Measurements from ENCODE around the gene COPS4. TPM values are rescaled to one million over a fixed set of nuclear protein-coding genes. Genes with fewer than 3 reads are reported as not detected.
A peak's percentile ranks its signal among the peaks of the same experiment; 100 is the strongest.
"Not testable (repeated sequence)": the region's sequence is repeated elsewhere in the genome, so short reads cannot be mapped to it uniquely, and the experiment has no call there.

The COPS4 gene
- total RNA-seq, 1 experiment from 2014 or later, result 94.3 TPM

DNA sequence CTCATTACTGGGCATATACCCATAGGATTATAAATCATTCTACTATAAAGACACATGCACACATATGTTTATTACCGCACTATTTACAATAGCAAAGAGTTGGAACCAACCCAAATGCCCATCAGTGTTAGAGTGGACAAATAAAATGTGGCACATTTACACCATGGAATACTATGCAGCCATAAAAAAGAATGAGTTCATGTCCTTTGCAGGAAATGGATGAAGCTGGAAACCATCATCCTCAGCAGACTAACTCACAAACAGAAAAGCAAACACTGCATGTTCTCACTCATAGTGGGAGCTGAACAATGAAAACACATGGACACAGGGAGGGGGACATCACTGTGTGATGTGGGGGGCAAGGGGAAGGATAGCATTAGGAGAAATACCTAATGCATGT lies 11.4 kb upstream of the COPS4 start:
- DNase-seq (ENCODE audit: low spot score), result not testable (repeated sequence)

DNA sequence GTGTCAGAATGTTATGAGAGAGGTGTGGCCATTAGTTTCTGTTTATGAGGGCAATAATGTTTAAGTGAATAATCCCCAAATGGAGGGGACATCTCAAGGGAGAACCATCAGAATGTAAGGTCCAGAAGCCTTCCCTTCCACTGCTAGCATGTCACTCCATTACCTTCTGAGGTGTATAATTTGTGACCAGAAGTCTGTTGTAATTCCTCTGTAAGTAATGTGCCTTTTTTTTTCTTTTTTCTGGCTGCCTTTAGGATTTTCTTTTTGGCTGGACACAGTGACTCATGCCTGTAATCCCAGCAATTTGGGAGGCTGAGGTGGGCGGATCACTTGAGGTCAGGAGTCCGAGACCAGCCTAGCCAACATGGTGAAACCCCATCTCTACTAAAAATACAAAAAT lies 10.8 kb upstream of the COPS4 start:
- no peak for DNase-seq (ENCODE audit: low spot score)

DNA sequence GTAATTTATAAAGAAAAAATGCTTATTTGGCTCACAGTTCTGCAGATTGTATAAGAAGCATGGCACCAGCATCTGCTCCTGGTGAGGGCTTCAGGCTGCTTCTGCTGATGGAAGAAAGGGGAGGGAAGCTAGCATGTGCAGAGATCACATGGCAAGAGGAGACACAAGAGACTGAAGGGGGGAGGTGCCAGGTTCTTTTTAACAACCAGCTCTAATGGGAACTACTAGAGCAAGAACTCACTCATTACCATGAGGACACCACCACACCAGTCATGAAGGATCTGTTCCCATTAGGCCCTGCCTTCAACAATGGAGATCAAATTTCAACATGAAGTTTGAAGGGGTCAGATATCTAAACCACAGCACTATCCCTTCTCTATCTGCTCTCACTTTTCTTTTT lies 9.4 kb upstream of the COPS4 start:
- no peak for DNase-seq (ENCODE audit: low spot score)

GRCh38 chr4:83028976-83029375 lies 6.0 kb upstream of the COPS4 start:
- DNase-seq (ENCODE audit: low spot score), result no peak

GRCh38 chr4:83029688-83030087 lies 5.3 kb upstream of the COPS4 start:
- DNase-seq (ENCODE audit: low spot score), result no peak

DNA sequence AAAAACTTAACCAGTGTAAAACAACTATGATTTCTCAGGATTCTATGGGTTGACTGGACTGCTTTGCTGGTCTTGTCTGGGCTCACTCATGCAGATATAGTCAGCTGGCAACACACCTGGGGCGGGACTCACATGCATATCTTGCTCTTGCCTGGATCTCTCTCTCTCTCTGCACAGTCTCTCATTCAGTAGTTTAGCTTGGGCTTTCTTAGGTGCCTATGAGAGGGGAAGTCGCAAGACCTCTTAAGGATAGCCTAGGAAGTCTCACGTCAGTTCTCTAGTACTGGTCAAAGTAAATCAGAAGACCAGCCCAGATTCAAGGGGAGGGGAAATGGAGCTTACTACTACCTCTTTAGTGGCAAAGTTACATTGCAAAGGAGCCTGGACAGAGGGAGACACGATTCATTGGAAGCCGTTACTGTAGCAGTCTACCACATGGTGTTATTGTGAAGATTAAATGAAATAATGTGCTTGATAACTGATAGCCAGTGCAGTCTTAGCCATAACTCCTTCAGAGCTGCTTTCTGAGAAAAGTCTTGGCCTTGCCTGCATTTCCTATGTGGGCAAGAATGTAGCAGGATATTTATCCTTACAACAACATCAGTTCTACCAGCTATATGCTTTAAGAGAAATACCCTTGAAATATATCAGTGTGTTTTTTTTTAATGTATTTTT lies 2.1 kb downstream of the COPS4 start:
- no peak for DNase-seq (ENCODE audit: low spot score)

- DNase-seq (ENCODE audit: low spot score), result no peak
Measured at GRCh38 chr4:83040269-83040668, 5.3 kb downstream of the COPS4 start.

GRCh38 chr4:83043157-83043556 lies 8.2 kb downstream of the COPS4 start:
- DNase-seq (ENCODE audit: low spot score), result not testable (repeated sequence)

- peak; percentile 75 for DNase-seq (ENCODE audit: low spot score)
Measured at GRCh38 chr4:83043801-83044407, 8.9 kb downstream of the COPS4 start.

DNA sequence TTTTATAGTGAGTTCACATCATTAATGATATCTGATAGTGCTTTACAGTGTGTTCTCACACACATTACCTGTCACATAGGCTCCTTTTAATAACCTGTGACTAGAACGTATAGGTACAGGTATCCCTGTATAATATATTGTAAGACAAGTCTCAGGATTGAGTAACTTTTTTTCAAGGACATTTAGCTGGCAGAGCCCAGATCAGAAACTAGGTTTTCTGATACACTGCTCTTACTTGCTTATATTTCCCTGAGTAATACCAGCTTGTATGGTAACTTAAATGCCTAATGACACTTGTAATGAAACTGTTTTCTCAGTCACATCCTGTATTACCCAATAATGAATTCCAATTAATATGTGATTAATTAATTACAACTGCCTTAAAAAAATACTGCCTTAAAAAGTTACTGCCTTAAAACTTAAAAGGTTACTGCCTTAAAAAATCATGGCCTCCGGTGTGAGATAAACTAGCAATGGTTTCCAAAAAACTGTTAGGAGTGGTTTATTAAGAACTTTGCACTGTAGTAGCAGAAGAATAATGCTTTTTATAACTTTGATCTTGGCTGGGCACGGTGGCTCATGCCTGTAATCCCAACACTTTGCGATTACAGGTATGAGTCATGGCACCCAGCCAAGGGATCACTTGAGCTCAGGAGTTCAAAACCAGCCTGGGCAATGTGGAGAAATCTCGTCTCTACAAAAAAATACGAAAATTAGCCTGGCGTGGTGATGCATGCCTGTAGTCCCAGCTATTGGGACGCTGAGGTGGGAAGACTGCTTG lies 11.9 kb downstream of the COPS4 start:
- DNase-seq (ENCODE audit: low spot score), result no peak

GRCh38 chr4:83048781-83049180 lies 13.8 kb downstream of the COPS4 start:
- not testable (repeated sequence) for DNase-seq (ENCODE audit: low spot score)

- DNase-seq (ENCODE audit: low spot score), result no peak
Measured at GRCh38 chr4:83054928-83055327, 19.9 kb downstream of the COPS4 start.

DNA sequence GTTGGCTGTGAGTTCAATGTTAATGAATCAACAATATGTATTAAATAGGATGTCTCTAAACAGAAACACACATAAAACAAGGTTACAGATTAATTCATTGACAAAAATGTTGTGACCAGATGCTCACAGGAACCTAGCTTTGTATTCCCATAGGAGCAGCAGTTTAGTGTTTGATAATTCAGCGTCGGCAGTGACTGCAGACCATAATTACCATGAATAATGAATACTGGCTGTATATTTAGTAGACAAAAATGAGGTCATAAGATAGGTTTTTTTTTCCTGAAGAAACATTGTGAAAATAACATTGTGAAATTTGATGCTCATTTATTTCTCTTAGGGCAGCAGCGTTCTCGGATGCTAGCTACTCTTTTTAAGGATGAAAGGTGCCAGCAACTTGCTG lies 27.8 kb downstream of the COPS4 start:
- no peak for DNase-seq (ENCODE audit: low spot score)

GRCh38 chr4:83065266-83065665 lies 30.3 kb downstream of the COPS4 start:
- no peak for DNase-seq (ENCODE audit: low spot score)

DNA sequence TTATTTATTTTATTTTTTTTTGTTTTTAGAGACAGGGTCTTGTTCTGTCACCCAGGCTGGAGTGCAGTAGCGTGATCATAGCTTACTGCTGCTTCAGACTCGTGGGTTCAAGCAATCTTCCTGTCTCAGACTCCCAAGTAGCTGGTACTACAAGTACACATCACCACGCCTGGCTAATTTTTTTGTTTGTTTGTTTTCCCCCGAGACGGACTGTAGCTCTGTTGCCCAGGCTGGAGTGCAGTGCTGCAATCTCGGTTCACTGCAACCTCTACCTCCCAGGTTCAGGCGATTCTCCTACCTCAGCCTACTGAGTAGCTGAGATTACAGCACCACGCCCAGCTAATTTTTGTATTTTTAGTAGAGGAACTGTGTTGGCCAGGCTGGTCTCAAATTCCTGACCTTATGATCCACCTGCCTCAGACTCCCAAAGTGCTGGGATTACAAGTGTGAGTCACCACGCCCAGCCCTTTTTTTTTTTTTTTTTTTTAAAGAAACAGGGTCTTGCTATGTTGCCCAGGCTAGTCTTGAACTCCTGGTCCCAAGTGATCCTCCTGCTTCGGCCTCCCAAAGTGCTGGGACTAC lies 32.2 kb downstream of the COPS4 start:
- DNase-seq (ENCODE audit: low spot score), result peak; percentile 20

DNA sequence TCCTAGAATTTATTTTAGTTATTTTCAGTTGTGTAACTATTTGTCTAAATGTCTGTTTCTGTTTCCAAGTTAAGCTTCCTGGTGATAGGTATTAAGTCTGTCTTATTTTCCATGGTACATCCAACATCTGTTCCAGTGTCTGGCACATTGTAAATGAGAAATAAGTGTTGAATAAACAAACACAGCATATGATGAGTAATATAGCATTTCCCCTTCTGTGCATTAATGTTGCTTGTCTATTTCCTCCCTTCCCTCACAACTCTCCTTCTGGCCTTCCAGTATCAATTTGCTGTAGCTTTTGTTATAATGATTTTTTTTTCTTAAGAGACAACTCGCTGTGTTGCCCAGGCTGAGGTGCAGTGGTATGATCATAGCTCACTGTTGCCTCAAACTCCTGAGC lies 36.1 kb downstream of the COPS4 start:
- DNase-seq (ENCODE audit: low spot score), result peak; percentile 15

DNA sequence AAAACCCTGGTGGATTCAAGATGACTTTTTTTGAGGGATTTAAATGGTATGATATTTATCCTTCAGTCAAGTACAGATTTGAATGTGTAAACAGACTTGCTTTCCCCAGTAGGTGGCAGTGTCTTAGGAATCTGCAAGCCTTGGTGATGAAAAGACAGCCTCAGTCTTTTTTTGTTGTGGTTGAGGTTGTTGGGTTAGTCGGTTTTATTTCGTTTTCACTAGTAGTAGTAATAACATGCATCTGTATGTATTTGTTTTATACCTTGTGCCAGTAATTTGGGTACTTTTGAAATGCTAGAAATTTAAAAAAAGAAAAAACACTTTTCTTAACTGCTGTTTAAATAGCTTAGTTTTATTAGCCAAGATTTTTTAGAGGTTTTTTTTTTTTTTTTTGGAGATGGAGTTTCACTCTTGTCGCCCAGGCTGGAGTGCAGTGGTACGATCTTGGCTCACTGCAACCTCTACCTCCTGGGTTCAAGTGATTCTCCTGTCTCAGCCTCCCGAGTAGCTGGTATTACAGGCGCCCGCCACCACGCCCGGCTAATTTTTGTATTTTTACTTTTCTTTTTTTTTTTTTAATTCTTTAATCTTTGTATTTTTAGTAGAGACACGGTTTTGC lies 39.2 kb downstream of the COPS4 start:
- peak; percentile 71 for DNase-seq (ENCODE audit: low spot score)

- DNase-seq (ENCODE audit: low spot score), result peak; percentile 5
Measured at GRCh38 chr4:83074783-83075182, 39.8 kb downstream of the COPS4 start.

DNA sequence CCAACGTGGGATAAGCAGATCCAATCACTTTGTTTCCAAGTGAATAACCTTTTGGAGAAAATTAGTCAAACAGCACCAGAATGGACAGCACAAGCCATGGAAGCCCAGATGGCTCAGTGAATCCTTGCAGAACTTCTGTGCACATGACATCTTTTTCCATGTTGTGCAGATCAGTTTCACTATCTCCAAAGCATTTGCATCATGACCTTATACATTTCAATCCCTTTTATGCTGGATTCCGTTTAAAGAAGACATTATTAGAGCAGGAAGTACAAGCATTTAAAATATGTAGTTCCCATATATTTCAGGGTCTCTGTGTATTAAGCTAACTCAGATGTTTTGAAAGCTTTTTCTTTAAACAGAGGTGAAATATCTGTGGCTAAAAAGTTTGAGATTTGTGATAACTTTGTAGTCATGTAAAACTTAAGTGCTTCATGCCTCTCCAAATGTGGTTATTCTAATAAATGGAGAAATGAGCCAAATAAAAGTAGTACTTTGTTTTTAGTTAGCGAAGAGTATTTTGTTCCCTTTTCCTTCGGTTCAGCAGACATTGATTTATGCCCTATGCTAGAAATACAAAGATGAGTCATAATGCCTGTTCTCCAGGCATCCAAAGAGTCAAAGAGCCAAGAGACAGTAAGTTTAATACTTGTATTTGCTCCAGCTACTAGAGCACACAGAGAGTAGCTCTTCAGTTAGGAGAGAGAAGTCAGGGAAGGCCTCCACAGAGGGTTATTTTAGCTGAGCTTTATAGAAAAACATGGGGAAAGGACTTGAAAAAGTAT lies 40.5 kb downstream of the COPS4 start:
- DNase-seq (ENCODE audit: low spot score), result peak; percentile 72

DNA sequence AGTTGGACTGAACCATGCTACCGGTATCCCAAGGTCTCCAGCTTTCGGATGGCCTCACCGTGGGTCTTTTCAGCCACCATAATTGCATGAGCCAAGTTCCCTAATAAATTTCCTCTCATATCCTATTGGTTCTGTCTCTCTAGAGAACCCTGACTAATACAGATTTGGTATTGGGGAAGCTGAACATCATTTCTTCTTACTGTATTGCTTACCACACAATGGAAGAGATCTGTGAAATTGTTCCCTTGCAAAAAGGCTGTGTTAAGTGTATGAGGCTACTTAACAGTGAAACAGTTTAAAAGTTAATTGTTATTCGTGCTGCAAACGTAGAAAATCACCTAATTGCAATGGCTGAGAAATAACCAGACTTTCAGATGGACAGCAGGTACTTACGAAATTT lies 45.6 kb downstream of the COPS4 start:
- no peak for DNase-seq (ENCODE audit: low spot score)

DNA sequence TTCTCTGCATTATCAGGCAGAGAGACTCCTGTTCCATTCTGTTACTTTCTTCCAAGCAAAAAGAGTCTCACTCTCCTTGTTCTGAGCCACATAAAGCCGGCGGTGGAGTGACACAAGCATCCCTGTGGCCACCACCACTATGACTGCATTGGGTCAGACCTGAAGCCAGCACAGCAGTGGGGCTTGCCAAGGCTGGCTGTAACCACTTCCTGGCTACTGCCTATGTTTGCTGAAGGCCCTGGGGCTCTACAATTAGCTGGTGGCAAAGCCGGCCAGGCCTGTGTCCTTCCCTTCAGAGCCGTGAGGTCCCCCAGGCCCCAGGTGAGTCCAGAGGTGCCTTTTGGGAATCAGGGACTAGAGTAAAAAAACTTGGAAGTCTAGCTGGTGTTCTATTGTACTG lies 47.8 kb downstream of the COPS4 start:
- peak; percentile 11 for DNase-seq (ENCODE audit: low spot score)

Measured in A172 (cell line).